CD14-positive monocyte (primary cell): ENCODE measurements around the gene OR11A1. TPM values are rescaled to one million over a fixed set of nuclear protein-coding genes. Genes with fewer than 3 reads are reported as not detected.

ENCODE experiments used
- DNase-seq, 3 donors: peaks; one replicate each; pipeline ENCODE4 v3.0.0-alpha.2; 2011 to 2022
- H2AFZ ChIP-seq: 2 replicates; pipeline ENCODE4 v1.6.0; 2012; ENCODE audit warnings: mild to moderate bottlenecking, low read depth, low read length, inconsistent platforms; ENCODE audit not compliant: insufficient read depth, poor library complexity, severe bottlenecking
- H3K27ac ChIP-seq, 2 donors: 1 replicate in 1 of 2; 2 replicates in 1 of 2; pipeline ENCODE4 v1.5.1; 2012 to 2013; ENCODE audit warnings: low read length in 2 of 2, control low read depth in 1 of 2, inconsistent platforms in 1 of 2, low read depth in 1 of 2, mild to moderate bottlenecking in 1 of 2
- H3K27me3 ChIP-seq, 2 donors: one replicate each; pipeline versions ENCODE4 v1.6.0 to v1.6.1; 2011 to 2013; ENCODE audit warnings: low read length in 2 of 2; ENCODE audit not compliant: control insufficient read depth in 2 of 2, insufficient read depth in 2 of 2
- H3K36me3 ChIP-seq, 2 donors: replicated peaks in 1 of 2; 1 replicate in 1 of 2; 2 replicates in 1 of 2; pipeline versions ENCODE4 v1.5.1 to v1.6.1; 2012 to 2013; ENCODE audit warnings: low read length in 2 of 2, control low read depth in 1 of 2, inconsistent platforms in 1 of 2, mild to moderate bottlenecking in 1 of 2; ENCODE audit not compliant: insufficient read depth in 2 of 2, control insufficient read depth in 1 of 2
- H3K4me1 ChIP-seq, 2 donors: 1 replicate in 1 of 2; 2 replicates in 1 of 2; pipeline versions ENCODE4 v1.5.1 to v1.6.1; 2012 to 2013; ENCODE audit warnings: low read length in 2 of 2, control low read depth in 1 of 2, inconsistent platforms in 1 of 2, mild to moderate bottlenecking in 1 of 2, moderate library complexity in 1 of 2; ENCODE audit not compliant: insufficient read depth in 2 of 2, control insufficient read depth in 1 of 2
- H3K4me2 ChIP-seq: replicated peaks from 2 replicates; pipeline ENCODE3; 2012; ENCODE audit warnings: low read length, moderate library complexity, mild to moderate bottlenecking; ENCODE audit not compliant: poor library complexity, severe bottlenecking; ENCODE audit errors: extremely low read depth
- H3K4me3 ChIP-seq, 3 experiments: fragments of 200-600 bp in 1 of 3; sonication (generic) in 1 of 3; replicated peaks in 1 of 3; 1 replicate in 2 of 3; 2 replicates in 1 of 3; pipeline ENCODE4 v1.5.1; 2011 to 2013; ENCODE audit warnings: low read length in 3 of 3, mild to moderate bottlenecking in 3 of 3, control low read depth in 2 of 3, low read depth in 2 of 3, inconsistent platforms in 1 of 3, moderate library complexity in 1 of 3
- H3K79me2 ChIP-seq: 2 replicates; pipeline ENCODE4 v1.6.0; 2012; ENCODE audit warnings: mild to moderate bottlenecking, control low read depth, inconsistent platforms, low read length, moderate library complexity; ENCODE audit not compliant: insufficient read depth
- H3K9ac ChIP-seq: 2 replicates; pipeline ENCODE4 v1.6.0; 2017; ENCODE audit warnings: low read length, mild to moderate bottlenecking; ENCODE audit not compliant: insufficient read depth, poor library complexity, severe bottlenecking
- H3K9me3 ChIP-seq, 2 donors: replicated peaks in 1 of 2; 1 replicate in 1 of 2; 2 replicates in 1 of 2; pipeline versions ENCODE4 v1.5.1 to v1.6.1; 2012 to 2013; ENCODE audit warnings: low read length in 2 of 2, control low read depth in 1 of 2; ENCODE audit not compliant: control insufficient read depth in 1 of 2, insufficient read depth in 1 of 2
- H4K20me1 ChIP-seq: 2 replicates; pipeline ENCODE4 v1.6.0; 2012; ENCODE audit warnings: mild to moderate bottlenecking, low read length, control low read depth, moderate library complexity; ENCODE audit not compliant: insufficient read depth
- H3K27ac Mint-ChIP-seq, 7 donors: one replicate each; pipeline ENCODE4 v1.8.0; 2020; ENCODE audit warnings: mild to moderate bottlenecking in 7 of 7, mixed read lengths in 7 of 7, moderate library complexity in 6 of 7, inconsistent platforms in 2 of 7
- H3K27me3 Mint-ChIP-seq, 3 donors: one replicate each; pipeline ENCODE4 v1.8.0; 2021 to 2022; ENCODE audit warnings: low read depth in 3 of 3, mild to moderate bottlenecking in 3 of 3, mixed read lengths in 3 of 3, moderate library complexity in 3 of 3, inconsistent platforms in 1 of 3
- H3K36me3 Mint-ChIP-seq, 2 donors: one replicate each; pipeline ENCODE4 v1.8.0; 2020; ENCODE audit warnings: mixed read lengths in 2 of 2, inconsistent platforms in 1 of 2, mild to moderate bottlenecking in 1 of 2
- H3K4me1 Mint-ChIP-seq: one replicate; pipeline ENCODE4 v1.8.0; 2020; ENCODE audit warnings: mild to moderate bottlenecking, mixed read lengths
- H3K4me3 Mint-ChIP-seq, 2 donors: one replicate each; pipeline ENCODE4 v1.8.0; 2020; ENCODE audit warnings: mild to moderate bottlenecking in 2 of 2, mixed read lengths in 2 of 2, moderate library complexity in 1 of 2
- H3K9me3 Mint-ChIP-seq, 7 donors: one replicate each; pipeline ENCODE4 v1.8.0; 2020 to 2022; ENCODE audit warnings: mixed read lengths in 7 of 7, mild to moderate bottlenecking in 6 of 7, moderate library complexity in 6 of 7, inconsistent platforms in 2 of 7
- CTCF ChIP-seq: fragments of 200-600 bp; IDR thresholded peaks from one replicate; pipeline ENCODE4 v1.8.0; 2022; ENCODE audit warnings: antibody characterized with exemption, mild to moderate bottlenecking
- WGBS: methylation state at CpG from one replicate; pipeline ENCODE4 v1.1.5; 2013; ENCODE audit warnings: missing lambda C conversion rate; ENCODE audit not compliant: insufficient coverage; 5-methylcytosine and 5-hydroxymethylcytosine counted together
- intact Hi-C, 2 donors: fragments of 100-400 bp; cut with micrococcal nuclease; formaldehyde crosslinking; loops; one replicate each; pipeline versions ENCODE4 v1.15.0 to v1.15.1; 2023
- polyA plus RNA-seq, 3 donors: library from polyadenylated mRNA; depleted of rRNA in 1 of 3; unstranded in 2 of 3; stranded (reverse) in 1 of 3; fragments of 300-500 nt in 2 of 3; fragments of >200 nt in 1 of 3; fragmentation: Illumina TruSeq in 2 of 3; gene quantifications; 1 replicate in 2 of 3; 2 replicates in 1 of 3; pipeline ENCODE4 v1.2.3, GENCODE V29; 2012 to 2021

The OR11A1 gene
- polyA plus RNA-seq, 3 donors = not detected

- Mint-ChIP-seq H3K27ac (no peak overlapping the region), H3K27me3 (peaks cover 0 to 2% (median 0%) of the 10 kb centered on the region in 3 donors)
These were observed 32.4 kb upstream of the OR11A1 start for GRCh38 chr6:29489286-29489685.

GRCh38 chr6:29488874-29489273 lies 32.0 kb upstream of the OR11A1 start:
- no peak for DNase-seq

More at GRCh38 chr6:29489286-29489685, 32.4 kb upstream of the OR11A1 start:
- H3K9ac ChIP-seq = no peak overlapping the region
- 100% methylated on average over 2 of the region's 8 CpGs for WGBS
- H3K79me2 ChIP-seq = no peaks in the 10 kb centered on the region
- DNase-seq = no peak
- intact Hi-C loops = no loop called here
- H3K36me3 ChIP-seq = no peaks in the 10 kb centered on the region
- H3K9me3 ChIP-seq = no peaks in the 10 kb centered on the region
- no peak overlapping the region for H3K27ac ChIP-seq
- Mint-ChIP-seq H3K4me3 (no peak overlapping the region), H3K9me3 (peaks cover 0 to 1% (median 0%) of the 10 kb centered on the region in 7 donors), H3K36me3 (no peaks in the 10 kb centered on the region), H3K4me1 (peaks cover 4% of the 10 kb centered on the region)
- no peak overlapping the region for H2AFZ ChIP-seq
- H3K27me3 ChIP-seq = no peaks in the 10 kb centered on the region
- no peak overlapping the region for H3K4me3 ChIP-seq
- H3K4me2 ChIP-seq = no peak overlapping the region
- H3K4me1 ChIP-seq = no peaks in the 10 kb centered on the region
- no peaks in the 10 kb centered on the region for H4K20me1 ChIP-seq
- no peak for TF ChIP-seq CTCF

More at GRCh38 chr6:29488874-29489273, 32.0 kb upstream of the OR11A1 start:
- H3K4me1 Mint-ChIP-seq = peaks cover 4% of the 10 kb centered on the region
- H3K27ac Mint-ChIP-seq = peak overlapping the region in 1 of 7 donors; percentile 64
- no peak for TF ChIP-seq CTCF
- no peaks in the 10 kb centered on the region for H3K79me2 ChIP-seq
- H3K27me3 Mint-ChIP-seq = peaks cover 0 to 2% (median 0%) of the 10 kb centered on the region in 3 donors
- no peak overlapping the region for H2AFZ ChIP-seq
- no peak overlapping the region for H3K4me3 Mint-ChIP-seq
- H3K36me3 ChIP-seq = no peaks in the 10 kb centered on the region
- H3K27ac ChIP-seq = no peak overlapping the region
- intact Hi-C loops = no loop called here
- no peaks in the 10 kb centered on the region for H3K36me3 Mint-ChIP-seq
- H3K9me3 ChIP-seq = no peaks in the 10 kb centered on the region
- no peak overlapping the region for H3K4me3 ChIP-seq
- H3K4me2 ChIP-seq = no peak overlapping the region
- H3K9me3 Mint-ChIP-seq = peaks cover 0 to 1% (median 0%) of the 10 kb centered on the region in 7 donors
- H3K27me3 ChIP-seq = no peaks in the 10 kb centered on the region
- no peaks in the 10 kb centered on the region for H4K20me1 ChIP-seq
- H3K4me1 ChIP-seq = no peaks in the 10 kb centered on the region
- no peak overlapping the region for H3K9ac ChIP-seq
